HPDE6-E6E7 (cell line): Measurements from ENCODE around the gene KIF25.
"Not testable (repeated sequence)": the region's sequence is repeated elsewhere in the genome, so short reads cannot be mapped to it uniquely, and the experiment has no call there.

Experiments
- DNase-seq: peaks from one replicate; pipeline ENCODE4 v3.0.0; 2011; ENCODE audit warnings: missing footprints; ENCODE audit errors: extremely low spot score

Gene KIF25

GRCh38 chr6:168070804-168071203 is 73.3 kb downstream of the KIF25 start:
- no peak for DNase-seq

GRCh38 chr6:168071620-168072019 is 74.1 kb downstream of the KIF25 start:
- DNase-seq: no peak

- DNase-seq: no peak
These were observed 74.8 kb downstream of the KIF25 start for GRCh38 chr6:168072261-168072660.

GRCh38 chr6:168072730-168073129 is 75.3 kb downstream of the KIF25 start:
- no peak for DNase-seq

- no peak for DNase-seq
These were observed 76.7 kb downstream of the KIF25 start for GRCh38 chr6:168073937-168074730.

- DNase-seq: no peak
These were observed 77.7 kb downstream of the KIF25 start for GRCh38 chr6:168075216-168075615.

GRCh38 chr6:168075787-168076202 is 78.3 kb downstream of the KIF25 start:
- no peak for DNase-seq

GRCh38 chr6:168077401-168077800 is 79.9 kb downstream of the KIF25 start:
- not testable (repeated sequence) for DNase-seq

- no peak for DNase-seq
These were observed 80.9 kb downstream of the KIF25 start for GRCh38 chr6:168078175-168078942.

GRCh38 chr6:168078943-168079405 is 81.5 kb downstream of the KIF25 start, which contains the start of gene FRMD1:
TSS of gene FRMD1 (minus strand) at chr6:168079212. CDS start at chr6:168079094, 118 bp downstream.
- no peak for DNase-seq

- DNase-seq: no peak
These were observed 83.1 kb downstream of the KIF25 start for GRCh38 chr6:168080393-168081077.

GRCh38 chr6:168081858-168082546 is 84.5 kb downstream of the KIF25 start:
- no peak for DNase-seq

GRCh38 chr6:168082860-168083513 is 85.5 kb downstream of the KIF25 start:
- no peak for DNase-seq

GRCh38 chr6:168083514-168083885 is 86.0 kb downstream of the KIF25 start:
- DNase-seq: no peak

GRCh38 chr6:168084465-168085160 is 87.1 kb downstream of the KIF25 start:
- DNase-seq: no peak

- no peak for DNase-seq
These were observed 88.6 kb downstream of the KIF25 start for GRCh38 chr6:168086066-168086465.

GRCh38 chr6:168086616-168087015 is 89.1 kb downstream of the KIF25 start:
- no peak for DNase-seq

GRCh38 chr6:168087436-168088160 is 90.1 kb downstream of the KIF25 start:
- DNase-seq: no peak

- no peak for DNase-seq
These were observed 90.9 kb downstream of the KIF25 start for GRCh38 chr6:168088161-168089053.
